ENCODE results near the gene SHISA4. TPM values are rescaled to one million over a fixed set of nuclear protein-coding genes. Genes with fewer than 3 reads are reported as not detected.

The SHISA4 gene
- total and polyA plus RNA-seq, 2 of the 8 experiments (the other 6 are each of a cell fraction or from before 2014, with no cell fraction given): 7.8 to 28.9 TPM

- TF ChIP-seq CBX5 (IDR thresholded peaks at IDR 0.05; ENCODE audit: low read depth, low read length): no peak
- peak; percentile 65; the same call in 1 of the 2 replicates for TF ChIP-seq PHF8 (conservative IDR thresholded peaks at IDR 0.05; ENCODE audit: low read depth, low read length)
- TF ChIP-seq NRF1 (IDR thresholded peaks at IDR 0.05; ENCODE audit: low read depth, low read length): no peak
- TF ChIP-seq SRF (IDR thresholded peaks at IDR 0.05; ENCODE audit: low read depth, low read length): no peak
- no peak for TF ChIP-seq MAFK (IDR thresholded peaks at IDR 0.05; ENCODE audit: low read depth, low read length)
- no peak for TF ChIP-seq JUN (IDR thresholded peaks at IDR 0.05; ENCODE audit: low read depth, low read length)
- TF ChIP-seq RAD21 (IDR thresholded peaks at IDR 0.05 in 1 of 2, conservative IDR thresholded peaks at IDR 0.05 in 1 of 2; ENCODE audit: low read depth in 2 of 2, low read length in 2 of 2): no peak
- no peak for TF ChIP-seq JUND (IDR thresholded peaks at IDR 0.05; ENCODE audit: low read length)
- TF ChIP-seq TBP (IDR thresholded peaks at IDR 0.05; ENCODE audit: low read depth, low read length): peak; percentile 71
- peak in 1 of 2 experiments; percentile 49; a peak in 1 of 4 replicates for TF ChIP-seq SIN3A (conservative IDR thresholded peaks at IDR 0.05 in 1 of 2, IDR thresholded peaks at IDR 0.05 in 1 of 2; ENCODE audit: low read depth in 1 of 2, low read length in 2 of 2)
- TF ChIP-seq, protein P1, sequence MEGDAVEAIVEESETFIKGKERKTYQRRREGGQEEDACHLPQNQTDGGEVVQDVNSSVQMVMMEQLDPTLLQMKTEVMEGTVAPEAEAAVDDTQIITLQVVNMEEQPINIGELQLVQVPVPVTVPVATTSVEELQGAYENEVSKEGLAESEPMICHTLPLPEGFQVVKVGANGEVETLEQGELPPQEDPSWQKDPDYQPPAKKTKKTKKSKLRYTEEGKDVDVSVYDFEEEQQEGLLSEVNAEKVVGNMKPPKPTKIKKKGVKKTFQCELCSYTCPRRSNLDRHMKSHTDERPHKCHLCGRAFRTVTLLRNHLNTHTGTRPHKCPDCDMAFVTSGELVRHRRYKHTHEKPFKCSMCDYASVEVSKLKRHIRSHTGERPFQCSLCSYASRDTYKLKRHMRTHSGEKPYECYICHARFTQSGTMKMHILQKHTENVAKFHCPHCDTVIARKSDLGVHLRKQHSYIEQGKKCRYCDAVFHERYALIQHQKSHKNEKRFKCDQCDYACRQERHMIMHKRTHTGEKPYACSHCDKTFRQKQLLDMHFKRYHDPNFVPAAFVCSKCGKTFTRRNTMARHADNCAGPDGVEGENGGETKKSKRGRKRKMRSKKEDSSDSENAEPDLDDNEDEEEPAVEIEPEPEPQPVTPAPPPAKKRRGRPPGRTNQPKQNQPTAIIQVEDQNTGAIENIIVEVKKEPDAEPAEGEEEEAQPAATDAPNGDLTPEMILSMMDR (IDR thresholded peaks at IDR 0.05; ENCODE audit: control extremely low read depth in 1 of 3, insufficient read depth in 1 of 3, low read depth in 1 of 3, low read length in 3 of 3): no peak
- no peak for TF ChIP-seq YY1 (IDR thresholded peaks at IDR 0.05; ENCODE audit: low read depth, low read length)
- no peak for TF ChIP-seq CHD1 (IDR thresholded peaks at IDR 0.05; ENCODE audit: low read depth, low read length)
- TF ChIP-seq POLR2A (IDR thresholded peaks at IDR 0.05; ENCODE audit: control extremely low read depth in 1 of 2, low read depth in 2 of 2, low read length in 2 of 2): peak; percentile 65 to 73; a peak in 2 of 3 replicates
- TF ChIP-seq EZH2 (IDR thresholded peaks at IDR 0.05; ENCODE audit: low read depth, low read length, severe bottlenecking): no peak
- TF ChIP-seq, protein P2, sequence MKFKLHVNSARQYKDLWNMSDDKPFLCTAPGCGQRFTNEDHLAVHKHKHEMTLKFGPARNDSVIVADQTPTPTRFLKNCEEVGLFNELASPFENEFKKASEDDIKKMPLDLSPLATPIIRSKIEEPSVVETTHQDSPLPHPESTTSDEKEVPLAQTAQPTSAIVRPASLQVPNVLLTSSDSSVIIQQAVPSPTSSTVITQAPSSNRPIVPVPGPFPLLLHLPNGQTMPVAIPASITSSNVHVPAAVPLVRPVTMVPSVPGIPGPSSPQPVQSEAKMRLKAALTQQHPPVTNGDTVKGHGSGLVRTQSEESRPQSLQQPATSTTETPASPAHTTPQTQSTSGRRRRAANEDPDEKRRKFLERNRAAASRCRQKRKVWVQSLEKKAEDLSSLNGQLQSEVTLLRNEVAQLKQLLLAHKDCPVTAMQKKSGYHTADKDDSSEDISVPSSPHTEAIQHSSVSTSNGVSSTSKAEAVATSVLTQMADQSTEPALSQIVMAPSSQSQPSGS (IDR thresholded peaks at IDR 0.05; ENCODE audit: low read length): 0 out of 2 replicates have a peak, but pooled peaks have one; percentile 46
- no peak for TF ChIP-seq SP4 (IDR thresholded peaks at IDR 0.05; ENCODE audit: low read length)
- TF ChIP-seq GTF2F1 (IDR thresholded peaks at IDR 0.05; ENCODE audit: borderline replicate concordance, low read depth, low read length): no peak; the same call in 1 of the 2 replicates
- no peak for TF ChIP-seq CTBP2 (IDR thresholded peaks at IDR 0.05; ENCODE audit: borderline replicate concordance, insufficient read depth, insufficient read length, low read length)
- TF ChIP-seq CEBPB (IDR thresholded peaks at IDR 0.05; ENCODE audit: low read depth, low read length): no peak
These were observed 52.9 kb downstream of the SHISA4 start (continued) for GRCh38 chr1:201941420-201942128.

All from H1 (cell line).